Ishikawa (cell line): Measurements from ENCODE around the gene SMARCD1.

Experiments used
- CEBPB ChIP-seq: IDR thresholded peaks from 2 replicates; pipeline ENCODE4 v1.6.1; 2012
- CREB1 ChIP-seq: IDR thresholded peaks from 2 replicates; pipeline ENCODE4 v1.6.1; 2012; ENCODE audit warnings: low read depth
- EGR1 ChIP-seq: IDR thresholded peaks from 2 replicates; pipeline ENCODE4 v1.6.1; 2012
- EP300 ChIP-seq: IDR thresholded peaks from 2 replicates; pipeline ENCODE4 v1.6.1; 2012; ENCODE audit warnings: borderline replicate concordance
- FOXM1 ChIP-seq: IDR thresholded peaks from 2 replicates; pipeline ENCODE4 v1.6.1; 2012; ENCODE audit warnings: low read depth, borderline replicate concordance
- MAX ChIP-seq: IDR thresholded peaks from 2 replicates; pipeline ENCODE4 v1.6.1; 2012
- NFIC ChIP-seq: IDR thresholded peaks from 2 replicates; pipeline ENCODE4 v1.6.1; 2012
- RAD21 ChIP-seq: IDR thresholded peaks from 2 replicates; pipeline ENCODE4 v1.6.1; 2012; ENCODE audit warnings: low read depth
- TAF1 ChIP-seq: IDR thresholded peaks from 2 replicates; pipeline ENCODE4 v1.6.1; 2012; ENCODE audit warnings: low read depth, mild to moderate bottlenecking
- TCF12 ChIP-seq: IDR thresholded peaks from 2 replicates; pipeline ENCODE4 v1.6.1; 2012; ENCODE audit warnings: low read depth
- TEAD4 ChIP-seq: IDR thresholded peaks from 2 replicates; pipeline ENCODE4 v1.6.1; 2012
- YY1 ChIP-seq: IDR thresholded peaks from 2 replicates; pipeline ENCODE4 v1.6.1; 2012; ENCODE audit warnings: low read depth
- ZBTB7A ChIP-seq: IDR thresholded peaks from 2 replicates; pipeline ENCODE4 v1.6.1; 2012; ENCODE audit warnings: low read depth
- TF ChIP-seq, protein P1 (sequence below): IDR thresholded peaks from 2 replicates; pipeline ENCODE4 v1.6.1; 2012
- TF ChIP-seq, protein P2 (sequence below): IDR thresholded peaks from 2 replicates; pipeline ENCODE4 v1.6.1; 2012; ENCODE audit warnings: low read depth, mild to moderate bottlenecking

SMARCD1 gene

GRCh38 chr12:50061171-50061570, 24.0 kb upstream of the SMARCD1 start:
- TF ChIP-seq CREB1 (no peak), FOXM1 (no peak), MAX (no peak), CEBPB (no peak), ZBTB7A (no peak), EGR1 (no peak), TEAD4 (no peak), TAF1 (no peak), TCF12 (no peak), NFIC (no peak), YY1 (no peak), RAD21 (no peak), EP300 (no peak)
- TF ChIP-seq, protein P1, sequence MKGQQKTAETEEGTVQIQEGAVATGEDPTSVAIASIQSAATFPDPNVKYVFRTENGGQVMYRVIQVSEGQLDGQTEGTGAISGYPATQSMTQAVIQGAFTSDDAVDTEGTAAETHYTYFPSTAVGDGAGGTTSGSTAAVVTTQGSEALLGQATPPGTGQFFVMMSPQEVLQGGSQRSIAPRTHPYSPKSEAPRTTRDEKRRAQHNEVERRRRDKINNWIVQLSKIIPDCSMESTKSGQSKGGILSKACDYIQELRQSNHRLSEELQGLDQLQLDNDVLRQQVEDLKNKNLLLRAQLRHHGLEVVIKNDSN: no peak
- TF ChIP-seq, protein P2, sequence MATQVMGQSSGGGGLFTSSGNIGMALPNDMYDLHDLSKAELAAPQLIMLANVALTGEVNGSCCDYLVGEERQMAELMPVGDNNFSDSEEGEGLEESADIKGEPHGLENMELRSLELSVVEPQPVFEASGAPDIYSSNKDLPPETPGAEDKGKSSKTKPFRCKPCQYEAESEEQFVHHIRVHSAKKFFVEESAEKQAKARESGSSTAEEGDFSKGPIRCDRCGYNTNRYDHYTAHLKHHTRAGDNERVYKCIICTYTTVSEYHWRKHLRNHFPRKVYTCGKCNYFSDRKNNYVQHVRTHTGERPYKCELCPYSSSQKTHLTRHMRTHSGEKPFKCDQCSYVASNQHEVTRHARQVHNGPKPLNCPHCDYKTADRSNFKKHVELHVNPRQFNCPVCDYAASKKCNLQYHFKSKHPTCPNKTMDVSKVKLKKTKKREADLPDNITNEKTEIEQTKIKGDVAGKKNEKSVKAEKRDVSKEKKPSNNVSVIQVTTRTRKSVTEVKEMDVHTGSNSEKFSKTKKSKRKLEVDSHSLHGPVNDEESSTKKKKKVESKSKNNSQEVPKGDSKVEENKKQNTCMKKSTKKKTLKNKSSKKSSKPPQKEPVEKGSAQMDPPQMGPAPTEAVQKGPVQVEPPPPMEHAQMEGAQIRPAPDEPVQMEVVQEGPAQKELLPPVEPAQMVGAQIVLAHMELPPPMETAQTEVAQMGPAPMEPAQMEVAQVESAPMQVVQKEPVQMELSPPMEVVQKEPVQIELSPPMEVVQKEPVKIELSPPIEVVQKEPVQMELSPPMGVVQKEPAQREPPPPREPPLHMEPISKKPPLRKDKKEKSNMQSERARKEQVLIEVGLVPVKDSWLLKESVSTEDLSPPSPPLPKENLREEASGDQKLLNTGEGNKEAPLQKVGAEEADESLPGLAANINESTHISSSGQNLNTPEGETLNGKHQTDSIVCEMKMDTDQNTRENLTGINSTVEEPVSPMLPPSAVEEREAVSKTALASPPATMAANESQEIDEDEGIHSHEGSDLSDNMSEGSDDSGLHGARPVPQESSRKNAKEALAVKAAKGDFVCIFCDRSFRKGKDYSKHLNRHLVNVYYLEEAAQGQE: no peak

DNA sequence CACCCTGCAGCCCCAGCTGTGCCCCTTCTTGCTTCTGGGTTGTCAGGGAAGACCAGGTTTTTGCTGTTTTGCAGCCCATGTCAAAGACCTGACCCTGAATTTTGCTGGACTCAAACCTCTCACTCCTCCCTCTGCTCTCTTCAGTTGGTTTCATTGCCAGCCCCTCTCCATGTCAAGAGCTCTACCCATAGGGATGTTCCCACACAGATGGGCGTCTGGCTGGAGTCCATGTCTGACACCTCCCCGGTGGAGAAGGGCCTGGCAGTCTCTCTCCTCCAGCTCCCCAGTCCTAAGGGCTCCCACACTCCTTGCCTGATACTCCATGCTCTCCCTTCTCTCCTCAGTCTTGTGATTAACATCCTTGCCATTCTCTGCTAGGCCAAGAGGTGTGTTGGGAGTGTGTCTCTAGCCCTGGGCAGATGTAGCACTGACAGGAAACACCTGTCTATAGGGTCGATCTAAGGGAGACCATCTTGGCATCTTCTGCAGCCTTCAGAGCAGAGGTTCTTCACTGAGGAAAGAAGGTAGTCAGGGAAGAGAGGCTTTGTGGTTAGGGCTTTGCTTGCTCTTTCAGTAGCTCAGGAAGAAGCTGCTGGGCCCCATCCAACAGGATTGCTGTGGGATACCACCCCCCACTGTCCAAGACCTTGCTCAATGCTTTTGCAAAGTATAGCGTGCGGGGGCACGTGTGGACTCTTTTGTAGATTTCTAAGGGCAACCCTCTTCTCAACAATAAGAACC, 23.0 kb upstream of the SMARCD1 start:
- no peak for TF ChIP-seq FOXM1
- no peak for TF ChIP-seq ZBTB7A
- no peak for TF ChIP-seq YY1
- TF ChIP-seq MAX: no peak
- TF ChIP-seq TCF12: no peak
- no peak for TF ChIP-seq CREB1
- TF ChIP-seq NFIC: no peak
- TF ChIP-seq RAD21: no peak

- TF ChIP-seq ZBTB7A (0 out of 2 replicates have a peak, but pooled peaks have one; percentile 36), MAX (no peak), CREB1 (no peak), FOXM1 (no peak), YY1 (no peak)
- TF ChIP-seq, protein P2: no peak
Observed at GRCh38 chr12:50062728-50063460, 22.2 kb upstream of the SMARCD1 start.

DNA sequence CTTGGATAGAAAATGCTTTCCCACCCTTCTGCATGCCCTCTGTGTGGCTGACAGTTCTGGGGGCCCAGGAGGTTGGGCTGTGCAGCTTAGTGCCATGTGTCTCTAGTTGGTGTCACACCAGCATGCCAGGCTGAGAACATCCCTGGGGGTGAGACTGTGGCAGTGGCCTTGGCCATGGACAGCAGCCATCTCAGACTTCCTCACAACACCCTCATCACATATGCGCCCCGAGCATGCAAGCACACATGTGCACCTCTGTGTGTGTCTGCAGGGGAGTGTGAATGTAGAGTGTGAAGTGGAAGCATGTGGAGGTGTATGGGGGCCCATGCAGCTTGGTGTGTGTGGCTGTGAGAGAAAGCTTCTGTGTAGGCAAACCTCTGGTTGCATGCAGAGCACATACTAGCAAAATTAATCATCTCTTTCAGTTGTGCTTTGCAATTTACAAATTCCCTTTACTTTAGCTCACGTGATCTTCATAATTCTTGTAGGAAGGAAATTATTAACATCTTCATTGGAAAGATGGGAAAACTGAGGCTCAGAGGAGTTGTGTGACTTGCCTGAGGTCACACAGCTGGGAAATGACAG, 19.3 kb upstream of the SMARCD1 start:
- no peak for TF ChIP-seq TEAD4
- TF ChIP-seq ZBTB7A: no peak
- TF ChIP-seq MAX: no peak
- TF ChIP-seq, protein P1: no peak
- no peak for TF ChIP-seq TAF1
- TF ChIP-seq YY1: no peak
- TF ChIP-seq EGR1: no peak
- no peak for TF ChIP-seq FOXM1
- TF ChIP-seq CREB1: no peak
- no peak for TF ChIP-seq CEBPB
- no peak for TF ChIP-seq EP300
- TF ChIP-seq, protein P2: no peak
- no peak for TF ChIP-seq RAD21
- no peak for TF ChIP-seq NFIC
- no peak for TF ChIP-seq TCF12
